HG02763 (cell line): ENCODE measurements around the gene EMX1.

ENCODE experiments used
- ATAC-seq: cut with Tn5 transposase; IDR thresholded peaks from one replicate; pipeline ENCODE4 v1.9.1; 2021; ENCODE audit warnings: mild to moderate bottlenecking, moderate library complexity; ENCODE audit not compliant: unreplicated experiment

Gene EMX1

GRCh38 chr2:72942293-72942692 is 25.0 kb downstream of the EMX1 start:
- ATAC-seq = no peak

- ATAC-seq = no peak
Measured at GRCh38 chr2:72942881-72943418, 25.6 kb downstream of the EMX1 start.

- no peak for ATAC-seq
Measured at GRCh38 chr2:72943540-72944395, 26.4 kb downstream of the EMX1 start.

GRCh38 chr2:72944804-72945449 is 27.6 kb downstream of the EMX1 start:
- no peak for ATAC-seq

- no peak for ATAC-seq
Measured at GRCh38 chr2:72945450-72946019, 28.2 kb downstream of the EMX1 start.

GRCh38 chr2:72946466-72946865 is 29.1 kb downstream of the EMX1 start:
- no peak for ATAC-seq

GRCh38 chr2:72947952-72948830 is 30.9 kb downstream of the EMX1 start:
- no peak for ATAC-seq

- no peak for ATAC-seq
Measured at GRCh38 chr2:72949045-72949444, 31.7 kb downstream of the EMX1 start.

- no peak for ATAC-seq
Measured at GRCh38 chr2:72949642-72950041, 32.3 kb downstream of the EMX1 start.

- no peak for ATAC-seq
Measured at GRCh38 chr2:72950558-72951255, 33.4 kb downstream of the EMX1 start.

- no peak for ATAC-seq
Measured at GRCh38 chr2:72951303-72952095, 34.2 kb downstream of the EMX1 start.

GRCh38 chr2:72952110-72952823 is 34.9 kb downstream of the EMX1 start:
- no peak for ATAC-seq

GRCh38 chr2:72952961-72953360 is 35.6 kb downstream of the EMX1 start:
- ATAC-seq = no peak

GRCh38 chr2:72953528-72953927 is 36.2 kb downstream of the EMX1 start:
- ATAC-seq = no peak

GRCh38 chr2:72953976-72954375 is 36.7 kb downstream of the EMX1 start:
- ATAC-seq = no peak

- no peak for ATAC-seq
Measured at GRCh38 chr2:72954376-72955227, 37.3 kb downstream of the EMX1 start.

GRCh38 chr2:72955228-72956049 is 38.1 kb downstream of the EMX1 start:
- ATAC-seq = no peak
